GM19397 (cell line): ENCODE results near the gene UBR3.
"Not testable (repeated sequence)": the region's sequence is repeated elsewhere in the genome, so short reads cannot be mapped to it uniquely, and the experiment has no call there.

Experiments
- ATAC-seq: cut with Tn5 transposase; IDR thresholded peaks from one replicate; pipeline ENCODE4 v1.9.1; 2021; ENCODE audit warnings: mild to moderate bottlenecking, moderate library complexity; ENCODE audit not compliant: unreplicated experiment

UBR3 gene

GRCh38 chr2:169867579-169867978 lies 40.3 kb downstream of the UBR3 start:
- ATAC-seq: no peak

- ATAC-seq: no peak
These were observed 41.7 kb downstream of the UBR3 start for GRCh38 chr2:169868951-169869350.

- not testable (repeated sequence) for ATAC-seq
These were observed 44.1 kb downstream of the UBR3 start for GRCh38 chr2:169871369-169871768.

GRCh38 chr2:169871994-169872393 lies 44.7 kb downstream of the UBR3 start:
- ATAC-seq: no peak

- no peak for ATAC-seq
These were observed 50.1 kb downstream of the UBR3 start for GRCh38 chr2:169877398-169877797.

GRCh38 chr2:169887120-169887519 lies 59.9 kb downstream of the UBR3 start:
- ATAC-seq: no peak

- no peak for ATAC-seq
These were observed 64.5 kb downstream of the UBR3 start for GRCh38 chr2:169891593-169892298.

GRCh38 chr2:169892951-169893350 lies 65.7 kb downstream of the UBR3 start:
- ATAC-seq: no peak

GRCh38 chr2:169895294-169895985 lies 68.2 kb downstream of the UBR3 start:
- no peak for ATAC-seq

GRCh38 chr2:169897834-169898233 lies 70.6 kb downstream of the UBR3 start:
- no peak for ATAC-seq

- not testable (repeated sequence) for ATAC-seq
These were observed 72.8 kb downstream of the UBR3 start for GRCh38 chr2:169900103-169900502.

- ATAC-seq: no peak
These were observed 73.4 kb downstream of the UBR3 start for GRCh38 chr2:169900686-169901085.

- no peak for ATAC-seq
These were observed 79.5 kb downstream of the UBR3 start for GRCh38 chr2:169906731-169907130.

- ATAC-seq: no peak
These were observed 82.1 kb downstream of the UBR3 start for GRCh38 chr2:169909376-169909775.

- no peak for ATAC-seq
These were observed 83.0 kb downstream of the UBR3 start for GRCh38 chr2:169910109-169910799.

GRCh38 chr2:169911119-169911518 lies 83.9 kb downstream of the UBR3 start:
- no peak for ATAC-seq

- ATAC-seq: no peak
These were observed 89.4 kb downstream of the UBR3 start for GRCh38 chr2:169916623-169917022.

- no peak for ATAC-seq
These were observed 96.7 kb downstream of the UBR3 start for GRCh38 chr2:169923977-169924376.

- ATAC-seq: no peak
These were observed 98.7 kb downstream of the UBR3 start for GRCh38 chr2:169925968-169926367.

- no peak for ATAC-seq
These were observed 101.2 kb downstream of the UBR3 start for GRCh38 chr2:169928463-169928864.

GRCh38 chr2:169933124-169933711 lies 106.0 kb downstream of the UBR3 start:
- ATAC-seq: no peak

GRCh38 chr2:169936652-169937051 lies 109.4 kb downstream of the UBR3 start:
- not testable (repeated sequence) for ATAC-seq
